ENCODE measurements around the gene RTN4RL1. TPM values are rescaled to one million over a fixed set of nuclear protein-coding genes. Genes with fewer than 3 reads are reported as not detected.

Gene RTN4RL1
- total RNA-seq, 1 experiment from 2014 or later = 0.22 TPM

GRCh38 chr17:2048805-2049204, 23.7 kb upstream of the RTN4RL1 start:
- H3K9me3 ChIP-seq (ENCODE audit: control insufficient read depth, low read depth, low read length) = no peaks in the 10 kb centered on the region
- no peaks in the 10 kb centered on the region for H4K20me1 ChIP-seq (ENCODE audit: control insufficient read depth, insufficient read depth, insufficient read length)
- no peak overlapping the region for H2BK120ac ChIP-seq (ENCODE audit: low read depth, low read length, poor library complexity, severe bottlenecking)
- peaks cover 0 to 7% (median 4%) of the 10 kb centered on the region in 3 experiments; a peak in 6 of 7 replicates for H3K36me3 Mint-ChIP-seq (ENCODE audit: insufficient read depth in 1 of 3, low read depth in 3 of 3)
- no peaks in the 10 kb centered on the region for H3K4me1 ChIP-seq (ENCODE audit: insufficient read depth, low read length)
- H3K4me3 Mint-ChIP-seq = peak overlapping the region; percentile 53 to 71; a peak in 2 of 5 replicates
- H2BK12ac ChIP-seq (ENCODE audit: insufficient read length, low read depth, low read length) = no peak overlapping the region
- H3T11ph ChIP-seq (ENCODE audit: low read length) = no peak overlapping the region
- H2AK5ac ChIP-seq (ENCODE audit: insufficient read length, low read length) = no peak overlapping the region
- H3K79me1 ChIP-seq (ENCODE audit: insufficient read depth, low read depth, low read length, poor library complexity, severe bottlenecking) = no peaks in the 10 kb centered on the region
- H4K8ac ChIP-seq (replicated peaks; ENCODE audit: insufficient read length, low read depth, low read length) = no peak overlapping the region
- peaks cover 36% of the 10 kb centered on the region for H3K27me3 ChIP-seq (ENCODE audit: insufficient read depth, low read length)
- H2AFZ ChIP-seq (ENCODE audit: low read length) = no peak overlapping the region
- no peak overlapping the region for H3K18ac ChIP-seq (ENCODE audit: insufficient read length, low read depth, low read length)
- H3K27me3 Mint-ChIP-seq (ENCODE audit: low read depth) = peaks cover 61% of the 10 kb centered on the region
- H3K27ac Mint-ChIP-seq = no peak overlapping the region
- no peak overlapping the region for H4K91ac ChIP-seq (ENCODE audit: insufficient read length, low read depth, low read length)
- peaks cover 7 to 9% of the 10 kb centered on the region in 2 experiments; a peak in 3 of 4 replicates for H3K4me1 Mint-ChIP-seq
- no peak for DNase-seq
- H3K9ac ChIP-seq (ENCODE audit: extremely low read depth, insufficient read length, low read length) = no peak overlapping the region
- H4K5ac ChIP-seq (ENCODE audit: insufficient read length, low read depth, low read length) = no peak overlapping the region
- H2BK20ac ChIP-seq (ENCODE audit: low read depth, low read length, poor library complexity, severe bottlenecking) = no peak overlapping the region
- TF ChIP-seq, protein P1, sequence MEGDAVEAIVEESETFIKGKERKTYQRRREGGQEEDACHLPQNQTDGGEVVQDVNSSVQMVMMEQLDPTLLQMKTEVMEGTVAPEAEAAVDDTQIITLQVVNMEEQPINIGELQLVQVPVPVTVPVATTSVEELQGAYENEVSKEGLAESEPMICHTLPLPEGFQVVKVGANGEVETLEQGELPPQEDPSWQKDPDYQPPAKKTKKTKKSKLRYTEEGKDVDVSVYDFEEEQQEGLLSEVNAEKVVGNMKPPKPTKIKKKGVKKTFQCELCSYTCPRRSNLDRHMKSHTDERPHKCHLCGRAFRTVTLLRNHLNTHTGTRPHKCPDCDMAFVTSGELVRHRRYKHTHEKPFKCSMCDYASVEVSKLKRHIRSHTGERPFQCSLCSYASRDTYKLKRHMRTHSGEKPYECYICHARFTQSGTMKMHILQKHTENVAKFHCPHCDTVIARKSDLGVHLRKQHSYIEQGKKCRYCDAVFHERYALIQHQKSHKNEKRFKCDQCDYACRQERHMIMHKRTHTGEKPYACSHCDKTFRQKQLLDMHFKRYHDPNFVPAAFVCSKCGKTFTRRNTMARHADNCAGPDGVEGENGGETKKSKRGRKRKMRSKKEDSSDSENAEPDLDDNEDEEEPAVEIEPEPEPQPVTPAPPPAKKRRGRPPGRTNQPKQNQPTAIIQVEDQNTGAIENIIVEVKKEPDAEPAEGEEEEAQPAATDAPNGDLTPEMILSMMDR (conservative IDR thresholded peaks at IDR 0.05) = no peak
- no peak overlapping the region for H3K23ac ChIP-seq (ENCODE audit: insufficient read length, low read depth, low read length)
- WGBS (ENCODE audit: extremely low coverage, insufficient read length, low lambda C conversion rate) = no CpG with 5 or more reads among the region's 9 CpGs
- H3K4ac ChIP-seq (ENCODE audit: low read depth, low read length) = no peak overlapping the region
- H3K14ac ChIP-seq (ENCODE audit: insufficient read depth, low read length) = no peak overlapping the region
- H3K4me2 ChIP-seq (ENCODE audit: insufficient read depth, insufficient read length, low read length) = no peak overlapping the region
- H2BK15ac ChIP-seq (ENCODE audit: low read depth, low read length) = no peak overlapping the region
- no peaks in the 10 kb centered on the region for H3K79me2 ChIP-seq (ENCODE audit: insufficient read depth, low read length)
- no peak overlapping the region for H3K56ac ChIP-seq (ENCODE audit: insufficient read length, low read depth, low read length)
- H3K23me2 ChIP-seq (ENCODE audit: insufficient read length, low read depth, low read length, poor library complexity, severe bottlenecking) = no peaks in the 10 kb centered on the region
- H3K9me3 Mint-ChIP-seq = no peaks in the 10 kb centered on the region
- H3K27ac ChIP-seq (ENCODE audit: insufficient read length, low read depth, low read length) = no peak overlapping the region
- no peak overlapping the region for H2BK5ac ChIP-seq (ENCODE audit: insufficient read length, low read length)

Measured in H9 (cell line).